ENCODE measurements around the gene MSL3B.
"Not testable (repeated sequence)": the region's sequence is repeated elsewhere in the genome, so short reads cannot be mapped to it uniquely, and the experiment has no call there.

The MSL3B gene

GRCh38 chr2:233867993-233868532 lies at the start of gene MSL3B:
Gene MSL3B (minus strand): TSS chr2:233868386.
- H3K36me3 Mint-ChIP-seq (ENCODE audit: low read depth): peaks cover 29% of the 10 kb centered on the region
- ATAC-seq (peak; percentile 94), DNase-seq (peak; percentile 63)
- H3K9me3 Mint-ChIP-seq (ENCODE audit: insufficient read depth): peaks cover 13% of the 10 kb centered on the region
- peaks cover 29% of the 10 kb centered on the region for H3K4me1 Mint-ChIP-seq (ENCODE audit: low read depth)
- peaks cover 11% of the 10 kb centered on the region for H3K27me3 Mint-ChIP-seq (ENCODE audit: low read depth)
- H3K27ac Mint-ChIP-seq: peak within 1 kb of the TSS; percentile 90
- ChIA-PET CTCF (interaction anchor here (0.7 to 3.4 kb wide), 2 partner anchors 11 to 13 kb away, joined by 3 to 22 read pairs; partner anchors contain the start of gene HJURP), POLR2A (no interaction called here)
- peak within 1 kb of the TSS; percentile 87 for H3K4me3 Mint-ChIP-seq

- peaks cover 17% of the 10 kb centered on the region for H3K27me3 Mint-ChIP-seq (ENCODE audit: low read depth)
- no peaks in the 10 kb centered on the region for H3K36me3 Mint-ChIP-seq (ENCODE audit: low read depth)
- no peak within 1 kb of the TSS for H3K27ac Mint-ChIP-seq
- peaks cover 6% of the 10 kb centered on the region for H3K4me1 Mint-ChIP-seq (ENCODE audit: low read depth)
- ATAC-seq: no peak
- H3K4me3 Mint-ChIP-seq: no peak within 1 kb of the TSS
- H3K9me3 Mint-ChIP-seq (ENCODE audit: insufficient read depth): no peaks in the 10 kb centered on the region
- DNase-seq: no peak
- CTCF ChIA-PET: interaction anchor here (2.1 kb wide), 1 partner anchor 20 kb away, joined by 5 read pairs; no protein-coding TSS in a partner anchor
- POLR2A ChIA-PET: no interaction called here
Measured at GRCh38 chr2:233917116-233917515, 48.9 kb upstream of the MSL3B start, which contains the start of gene TRPM8. Gene TRPM8 (plus strand): TSS chr2:233917373. CDS start chr2:233926538, 9,165 bp downstream.

GRCh38 chr2:233915128-233915527 lies 46.9 kb upstream of the MSL3B start:
- no peaks in the 10 kb centered on the region for H3K36me3 Mint-ChIP-seq (ENCODE audit: low read depth)
- ChIA-PET POLR2A (no interaction called here), CTCF (interaction anchor here (1.0 kb wide), 1 partner anchor 17 kb away, joined by 3 read pairs; no protein-coding TSS in a partner anchor)
- H3K4me3 Mint-ChIP-seq: no peak overlapping the region
- H3K27me3 Mint-ChIP-seq (ENCODE audit: low read depth): peaks cover 17% of the 10 kb centered on the region
- no peaks in the 10 kb centered on the region for H3K9me3 Mint-ChIP-seq (ENCODE audit: insufficient read depth)
- ATAC-seq (no peak), DNase-seq (no peak)
- H3K27ac Mint-ChIP-seq: no peak overlapping the region
- H3K4me1 Mint-ChIP-seq (ENCODE audit: low read depth): peaks cover 5% of the 10 kb centered on the region

GRCh38 chr2:233912691-233913423 lies 44.7 kb upstream of the MSL3B start:
- DNase-seq (peak; percentile 51), ATAC-seq (peak; percentile 61)
- no peak overlapping the region for H3K4me3 Mint-ChIP-seq
- H3K27ac Mint-ChIP-seq: no peak overlapping the region
- ChIA-PET POLR2A (no interaction called here), CTCF (interaction anchor here (1.0 to 1.4 kb wide), 3 partner anchors 16 to 55 kb away, joined by 3 to 4 read pairs (median 3); no protein-coding TSS in a partner anchor)
- H3K36me3 Mint-ChIP-seq (ENCODE audit: low read depth): no peaks in the 10 kb centered on the region
- no peaks in the 10 kb centered on the region for H3K4me1 Mint-ChIP-seq (ENCODE audit: low read depth)
- peaks cover 11% of the 10 kb centered on the region for H3K27me3 Mint-ChIP-seq (ENCODE audit: low read depth)
- H3K9me3 Mint-ChIP-seq (ENCODE audit: insufficient read depth): no peaks in the 10 kb centered on the region

GRCh38 chr2:233907627-233908026 lies 39.4 kb upstream of the MSL3B start:
- ChIA-PET CTCF (no interaction called here), POLR2A (no interaction called here)
- DNase-seq (no peak), ATAC-seq (no peak)
- no peak overlapping the region for H3K4me3 Mint-ChIP-seq
- no peaks in the 10 kb centered on the region for H3K9me3 Mint-ChIP-seq (ENCODE audit: insufficient read depth)
- H3K36me3 Mint-ChIP-seq (ENCODE audit: low read depth): no peaks in the 10 kb centered on the region
- H3K27ac Mint-ChIP-seq: no peak overlapping the region
- no peaks in the 10 kb centered on the region for H3K4me1 Mint-ChIP-seq (ENCODE audit: low read depth)
- no peaks in the 10 kb centered on the region for H3K27me3 Mint-ChIP-seq (ENCODE audit: low read depth)

GRCh38 chr2:233905945-233906344 lies 37.8 kb upstream of the MSL3B start:
- ATAC-seq (no peak), DNase-seq (no peak)
- no peak overlapping the region for H3K27ac Mint-ChIP-seq
- H3K4me3 Mint-ChIP-seq: no peak overlapping the region
- CTCF ChIA-PET: no interaction called here
- no peaks in the 10 kb centered on the region for H3K4me1 Mint-ChIP-seq (ENCODE audit: low read depth)
- POLR2A ChIA-PET: no interaction called here
- no peaks in the 10 kb centered on the region for H3K36me3 Mint-ChIP-seq (ENCODE audit: low read depth)
- H3K9me3 Mint-ChIP-seq (ENCODE audit: insufficient read depth): no peaks in the 10 kb centered on the region
- no peaks in the 10 kb centered on the region for H3K27me3 Mint-ChIP-seq (ENCODE audit: low read depth)

- peaks cover 19% of the 10 kb centered on the region for H3K27me3 Mint-ChIP-seq (ENCODE audit: low read depth)
- DNase-seq: no peak
- POLR2A ChIA-PET: no interaction called here
- no peaks in the 10 kb centered on the region for H3K36me3 Mint-ChIP-seq (ENCODE audit: low read depth)
- CTCF ChIA-PET: interaction anchor here (1.0 kb wide), 1 partner anchor 39 kb away, joined by 3 read pairs; no protein-coding TSS in a partner anchor
- no peak overlapping the region for H3K27ac Mint-ChIP-seq
- H3K4me1 Mint-ChIP-seq (ENCODE audit: low read depth): peaks cover 5% of the 10 kb centered on the region
- no peak for ATAC-seq
- H3K9me3 Mint-ChIP-seq (ENCODE audit: insufficient read depth): no peaks in the 10 kb centered on the region
- H3K4me3 Mint-ChIP-seq: no peak overlapping the region
Measured at GRCh38 chr2:233901884-233902283, 33.7 kb upstream of the MSL3B start.

- H3K4me1 Mint-ChIP-seq (ENCODE audit: low read depth): peaks cover 5% of the 10 kb centered on the region
- CTCF ChIA-PET: no interaction called here
- H3K9me3 Mint-ChIP-seq (ENCODE audit: insufficient read depth): no peaks in the 10 kb centered on the region
- H3K27ac Mint-ChIP-seq: no peak overlapping the region
- no peak overlapping the region for H3K4me3 Mint-ChIP-seq
- DNase-seq (no peak), ATAC-seq (no peak)
- H3K27me3 Mint-ChIP-seq (ENCODE audit: low read depth): peaks cover 20% of the 10 kb centered on the region
- POLR2A ChIA-PET: no interaction called here
- no peaks in the 10 kb centered on the region for H3K36me3 Mint-ChIP-seq (ENCODE audit: low read depth)
Measured at GRCh38 chr2:233901367-233901766, 33.2 kb upstream of the MSL3B start.

GRCh38 chr2:233896253-233896652 lies 28.1 kb upstream of the MSL3B start:
- H3K36me3 Mint-ChIP-seq (ENCODE audit: low read depth); H3K27ac Mint-ChIP-seq; H3K9me3 Mint-ChIP-seq (ENCODE audit: insufficient read depth); DNase-seq; POLR2A ChIA-PET; ATAC-seq; CTCF ChIA-PET; H3K4me1 Mint-ChIP-seq (ENCODE audit: low read depth); H3K4me3 Mint-ChIP-seq: not testable (repeated sequence)
- H3K27me3 Mint-ChIP-seq (ENCODE audit: low read depth): peaks cover 41% of the 10 kb centered on the region

GRCh38 chr2:233892793-233893192 lies 24.6 kb upstream of the MSL3B start:
- Mint-ChIP-seq H3K27me3 (ENCODE audit: low read depth) (peaks cover 39% of the 10 kb centered on the region), H3K4me1 (ENCODE audit: low read depth) (no peaks in the 10 kb centered on the region), H3K4me3 (no peak overlapping the region), H3K27ac (no peak overlapping the region), H3K9me3 (ENCODE audit: insufficient read depth) (no peaks in the 10 kb centered on the region), H3K36me3 (ENCODE audit: low read depth) (no peaks in the 10 kb centered on the region)
- POLR2A ChIA-PET: no interaction called here
- no peak for ATAC-seq
- no peak for DNase-seq
- CTCF ChIA-PET: no interaction called here

- CTCF ChIA-PET: no interaction called here
- H3K36me3 Mint-ChIP-seq (ENCODE audit: low read depth): no peaks in the 10 kb centered on the region
- peaks cover 10% of the 10 kb centered on the region for H3K9me3 Mint-ChIP-seq (ENCODE audit: insufficient read depth)
- H3K4me3 Mint-ChIP-seq: no peak overlapping the region
- peaks cover 16% of the 10 kb centered on the region for H3K27me3 Mint-ChIP-seq (ENCODE audit: low read depth)
- ATAC-seq: no peak
- no peak for DNase-seq
- POLR2A ChIA-PET: no interaction called here
- H3K27ac Mint-ChIP-seq: no peak overlapping the region
- H3K4me1 Mint-ChIP-seq (ENCODE audit: low read depth): no peaks in the 10 kb centered on the region
Measured at GRCh38 chr2:233882353-233882752, 14.2 kb upstream of the MSL3B start.

- peaks cover 13% of the 10 kb centered on the region for H3K9me3 Mint-ChIP-seq (ENCODE audit: insufficient read depth)
- POLR2A ChIA-PET, H3K27ac Mint-ChIP-seq, DNase-seq, ATAC-seq, H3K4me3 Mint-ChIP-seq: not testable (repeated sequence)
- H3K27me3 Mint-ChIP-seq (ENCODE audit: low read depth): peaks cover 28% of the 10 kb centered on the region
- peaks cover 12% of the 10 kb centered on the region for H3K36me3 Mint-ChIP-seq (ENCODE audit: low read depth)
- CTCF ChIA-PET: interaction anchor here (1.6 to 4.5 kb wide), 2 partner anchors 9 to 15 kb away, joined by 4 to 20 read pairs; no protein-coding TSS in a partner anchor
- peaks cover 10% of the 10 kb centered on the region for H3K4me1 Mint-ChIP-seq (ENCODE audit: low read depth)
Measured at GRCh38 chr2:233872125-233872524, 3.9 kb upstream of the MSL3B start.

Data from activated CD8-positive, alpha-beta T cell treated with anti-CD3 and anti-CD28 coated beads, Interleukin-2, amount 10 ng/mL, durations not matched to agents 7 days and 5 days (primary cell).